GM18507 (cell line): ENCODE measurements around the gene BOLA3.
"Not testable (repeated sequence)": the region's sequence is repeated elsewhere in the genome, so short reads cannot be mapped to it uniquely, and the experiment has no call there.

Experiments used
- DNase-seq: peaks from one replicate; pipeline ENCODE4 v3.0.0; 2011; ENCODE audit warnings: low read depth; ENCODE audit not compliant: insufficient read length; ENCODE audit errors: extremely low spot score
- FAIRE-seq: peaks from 2 replicates; lab custom pipeline; 2011; peaks lifted over from hg19 to GRCh38; lab: Jason Lieb, UNC

The BOLA3 gene

GRCh38 chr2:74147727-74148456, at the start of gene BOLA3:
BOLA3 (minus strand) TSS chr2:74147912; CDS start chr2:74147874, 38 bp downstream.
- DNase-seq (peak; percentile 89), FAIRE-seq (no peak)

- FAIRE-seq: no peak
- DNase-seq: no peak
These were observed 49.3 kb upstream of the BOLA3 start for GRCh38 chr2:74197049-74197448.

GRCh38 chr2:74194799-74195198, 47.1 kb upstream of the BOLA3 start:
- FAIRE-seq (no peak), DNase-seq (no peak)

- DNase-seq: no peak
- FAIRE-seq: no peak
These were observed 44.1 kb upstream of the BOLA3 start for GRCh38 chr2:74191596-74192380.

GRCh38 chr2:74188696-74189095, 41.0 kb upstream of the BOLA3 start:
- DNase-seq (no peak), FAIRE-seq (no peak)

- FAIRE-seq: no peak
These were observed 40.4 kb upstream of the BOLA3 start for GRCh38 chr2:74188018-74188601.

GRCh38 chr2:74186706-74187105, 39.0 kb upstream of the BOLA3 start:
- DNase-seq, FAIRE-seq: not testable (repeated sequence)

More at GRCh38 chr2:74188018-74188601, 40.4 kb upstream of the BOLA3 start:
- no peak for DNase-seq

GRCh38 chr2:74186038-74186437, 38.3 kb upstream of the BOLA3 start:
- DNase-seq (peak; percentile 48), FAIRE-seq (peak; percentile 89)

- no peak for DNase-seq
- peak; percentile 57 for FAIRE-seq
These were observed 36.2 kb upstream of the BOLA3 start for GRCh38 chr2:74183878-74184277.

GRCh38 chr2:74181739-74182138, 34.0 kb upstream of the BOLA3 start:
- DNase-seq: peak; percentile 15

GRCh38 chr2:74179063-74179865, 31.6 kb upstream of the BOLA3 start:
- FAIRE-seq: no peak
- no peak for DNase-seq

More at GRCh38 chr2:74181739-74182138, 34.0 kb upstream of the BOLA3 start:
- peak; percentile 94 for FAIRE-seq

- FAIRE-seq: peak; percentile 99
These were observed 30.7 kb upstream of the BOLA3 start, which contains the start of gene MOB1A for GRCh38 chr2:74178211-74179062. MOB1A (minus strand) TSS chr2:74178879; CDS start chr2:74178674, 205 bp downstream.

GRCh38 chr2:74177696-74178095, 30.0 kb upstream of the BOLA3 start:
- FAIRE-seq (no peak), DNase-seq (no peak)

More at GRCh38 chr2:74178211-74179062, 30.7 kb upstream of the BOLA3 start, which contains the start of gene MOB1A:
- DNase-seq: peak; percentile 75

GRCh38 chr2:74174909-74175308, 27.2 kb upstream of the BOLA3 start:
- no peak for FAIRE-seq
- DNase-seq: no peak

GRCh38 chr2:74168739-74169138, 21.0 kb upstream of the BOLA3 start:
- FAIRE-seq: peak; percentile 21
- DNase-seq: no peak

GRCh38 chr2:74164761-74165160, 17.0 kb upstream of the BOLA3 start:
- no peak for FAIRE-seq
- no peak for DNase-seq

- FAIRE-seq (no peak), DNase-seq (no peak)
These were observed 15.2 kb upstream of the BOLA3 start for GRCh38 chr2:74162951-74163350.

GRCh38 chr2:74155830-74156229, 8.1 kb upstream of the BOLA3 start:
- FAIRE-seq (no peak), DNase-seq (no peak)
